Measurements from ENCODE around the gene RAB17. TPM values are rescaled to one million over a fixed set of nuclear protein-coding genes. Genes with fewer than 3 reads are reported as not detected.

The RAB17 gene
- total RNA-seq, 6 experiments from 2014 or later = 57.5 to 129 (median 77.9) TPM

GRCh38 chr2:237631007-237631785, 40.7 kb upstream of the RAB17 start:
- H3K9me3 ChIP-seq = no peaks in the 10 kb centered on the region
- no peaks in the 10 kb centered on the region for H3K36me3 ChIP-seq
- 89% methylated on average over 3 of the region's 14 CpGs for WGBS (ENCODE audit: insufficient coverage, low coverage, low lambda C conversion rate, missing lambda C conversion rate)
- intact Hi-C loops (cut with DNase I) = no loop called here
- no peak overlapping the region for H3K4me3 ChIP-seq
- H3K27ac ChIP-seq = no peak overlapping the region
- H3K27me3 ChIP-seq = no peaks in the 10 kb centered on the region
- no peak for ATAC-seq
- TF ChIP-seq CTCF (IDR thresholded peaks at IDR 0.05) (no peak), POLR2A (IDR thresholded peaks at IDR 0.05) (no peak)
- peaks cover 0 to 8% (median 1%) of the 10 kb centered on the region in 4 donors for H3K4me1 ChIP-seq
- no peak for DNase-seq

- no peak for TF ChIP-seq CTCF (IDR thresholded peaks at IDR 0.05)
- TF ChIP-seq POLR2A (IDR thresholded peaks at IDR 0.05) = no peak
- 80% methylated on average over 6 of the region's 12 CpGs for WGBS (ENCODE audit: insufficient coverage, low coverage, low lambda C conversion rate, missing lambda C conversion rate)
- no peaks in the 10 kb centered on the region for H3K9me3 ChIP-seq
- no peaks in the 10 kb centered on the region for H3K27me3 ChIP-seq
- no peak overlapping the region for H3K27ac ChIP-seq
- H3K36me3 ChIP-seq = no peaks in the 10 kb centered on the region
- no peak for DNase-seq
- H3K4me3 ChIP-seq = no peak overlapping the region
- ATAC-seq = no peak
- intact Hi-C loops (cut with DNase I) = no loop called here
- peaks cover 0 to 8% (median 1%) of the 10 kb centered on the region in 4 donors for H3K4me1 ChIP-seq
These were observed 39.9 kb upstream of the RAB17 start for GRCh38 chr2:237630216-237631000.

GRCh38 chr2:237629739-237630138, 39.2 kb upstream of the RAB17 start:
- no peak overlapping the region for H3K27ac ChIP-seq
- peaks cover 0 to 8% (median 1%) of the 10 kb centered on the region in 4 donors for H3K4me1 ChIP-seq
- no peaks in the 10 kb centered on the region for H3K9me3 ChIP-seq
- no peak for DNase-seq
- no peak for ATAC-seq
- TF ChIP-seq POLR2A (IDR thresholded peaks at IDR 0.05) (no peak), CTCF (IDR thresholded peaks at IDR 0.05) (no peak)
- H3K4me3 ChIP-seq = no peak overlapping the region
- intact Hi-C loops (cut with DNase I) = no loop called here
- no peaks in the 10 kb centered on the region for H3K36me3 ChIP-seq
- no peaks in the 10 kb centered on the region for H3K27me3 ChIP-seq
- 87% methylated on average over 8 of the region's 8 CpGs for WGBS (ENCODE audit: insufficient coverage, low coverage, low lambda C conversion rate, missing lambda C conversion rate)

GRCh38 chr2:237629188-237629534, 38.6 kb upstream of the RAB17 start:
- no peak for DNase-seq
- H3K4me3 ChIP-seq = no peak overlapping the region
- no peak for ATAC-seq
- no peaks in the 10 kb centered on the region for H3K36me3 ChIP-seq
- H3K9me3 ChIP-seq = no peaks in the 10 kb centered on the region
- TF ChIP-seq CTCF (IDR thresholded peaks at IDR 0.05) = no peak
- no peak for TF ChIP-seq POLR2A (IDR thresholded peaks at IDR 0.05)
- peaks cover 0 to 8% (median 1%) of the 10 kb centered on the region in 4 donors for H3K4me1 ChIP-seq
- no peaks in the 10 kb centered on the region for H3K27me3 ChIP-seq
- WGBS (ENCODE audit: insufficient coverage, low coverage, low lambda C conversion rate, missing lambda C conversion rate) = no CpG with 5 or more reads among the region's 1 CpG
- intact Hi-C loops (cut with DNase I) = no loop called here
- H3K27ac ChIP-seq = no peak overlapping the region

All from right lobe of liver (tissue), 6 donors.